K562 (cell line): Measurements from ENCODE around the gene POLD4. TPM values are rescaled to one million over a fixed set of nuclear protein-coding genes. Genes with fewer than 3 reads are reported as not detected.

Source experiments
- ATAC-seq: fragments of 200-7000 bp; cut with Tn5 transposase; 3 replicates; pipeline ENCODE4 v1.9.1; 2020; ENCODE audit warnings: moderate library complexity
- BruUV-seq: library from RNA; stranded (reverse); fragments of 400-500 nt; replicated peaks from 2 replicates; lab custom pipeline; 2021; lab: Mats Ljungman, UMichigan
- CTCF ChIA-PET: fragments of 300-600 bp; formaldehyde crosslinking; extraction: SDS; loops from one replicate; lab custom pipeline; 2021; ENCODE audit warnings: low intra/inter-chr PET ratio; lab: Yijun Ruan, JAX
- POLR2A ChIA-PET: fragments of 300-600, 350-650 bp; sonication (Branson Sonifier 250); formaldehyde crosslinking; extraction: SDS; loops from one replicate; lab custom pipeline; 2021; ENCODE audit warnings: antibody characterized with exemption, inconsistent platforms; lab: Yijun Ruan, JAX
- DNase-seq, 4 experiments: peaks; one replicate each; pipeline versions ENCODE4 v3.0.0 to v3.0.0-alpha.2; 2011 to 2018; ENCODE audit warnings: low spot score in 3 of 4, mixed read lengths in 3 of 4; ENCODE audit errors: extremely low read depth in 1 of 4
- FAIRE-seq: peaks from 2 replicates; lab custom pipeline; 2011; peaks lifted over from hg19 to GRCh38; lab: Jason Lieb, UNC
- H2AFZ ChIP-seq: 2 replicates; pipeline ENCODE4 v1.6.0; 2011; ENCODE audit warnings: low read depth, low read length, control low read depth, inconsistent platforms
- H3K27ac ChIP-seq: fragments of 200-600 bp; 3 replicates; pipeline ENCODE4 v1.8.0; 2011; ENCODE audit warnings: low read depth, mild to moderate bottlenecking, control low read depth, inconsistent platforms, low read length, moderate library complexity, mixed read lengths; ENCODE audit errors: extremely low read depth
- H3K27me3 ChIP-seq, 2 experiments: fragments of 300-600 bp in 1 of 2; 2 replicates in 1 of 2; 3 replicates in 1 of 2; pipeline versions ENCODE4 v1.6.0 to v1.8.0; 2011; ENCODE audit warnings: inconsistent platforms in 2 of 2, low read length in 2 of 2, mild to moderate bottlenecking in 1 of 2, mixed read lengths in 1 of 2, moderate library complexity in 1 of 2; ENCODE audit not compliant: control insufficient read depth in 2 of 2, insufficient read depth in 2 of 2
- H3K36me3 ChIP-seq: fragments of 300-600 bp; 3 replicates; pipeline ENCODE4 v1.8.0; 2011; ENCODE audit warnings: mild to moderate bottlenecking, low read length, inconsistent platforms; ENCODE audit not compliant: control insufficient read depth, insufficient read depth
- H3K4me1 ChIP-seq, 2 experiments: fragments of 200-600 bp in 1 of 2; replicated peaks in 1 of 2; 2 replicates in 1 of 2; 3 replicates in 1 of 2; pipeline versions ENCODE4 v1.5.1 to v1.8.0; 2011; ENCODE audit warnings: inconsistent platforms in 2 of 2, low read length in 2 of 2, mild to moderate bottlenecking in 1 of 2, mixed read lengths in 1 of 2, moderate library complexity in 1 of 2; ENCODE audit not compliant: control insufficient read depth in 2 of 2, insufficient read depth in 2 of 2
- H3K4me2 ChIP-seq: 2 replicates; pipeline ENCODE4 v1.6.1; 2011; ENCODE audit warnings: low read length, control low read depth, inconsistent platforms, mixed read lengths; ENCODE audit not compliant: insufficient read depth
- H3K4me3 ChIP-seq: fragments of 200-600 bp; sonication (generic), shearing (Covaris generic); 2 replicates; pipeline ENCODE4 v1.5.1; 2016; ENCODE audit warnings: control low read depth, inconsistent platforms
- H3K79me2 ChIP-seq: fragments of 200-600 bp; 3 replicates; pipeline ENCODE4 v1.8.0; 2011; ENCODE audit warnings: low read length, inconsistent platforms; ENCODE audit not compliant: control insufficient read depth, insufficient read depth
- H3K9ac ChIP-seq, 2 experiments: 2 replicates each; pipeline versions ENCODE4 v1.6.0 to v1.6.1; 2011; ENCODE audit warnings: low read depth in 2 of 2, low read length in 2 of 2, control low read depth in 1 of 2, inconsistent platforms in 1 of 2, mild to moderate bottlenecking in 1 of 2, mixed read lengths in 1 of 2; ENCODE audit not compliant: insufficient read depth in 1 of 2
- H3K9me1 ChIP-seq: one replicate; pipeline ENCODE4 v1.6.0; 2011; ENCODE audit warnings: inconsistent platforms, mild to moderate bottlenecking, low read length, moderate library complexity; ENCODE audit not compliant: control insufficient read depth, insufficient read depth
- H3K9me3 ChIP-seq: replicated peaks from 2 replicates; pipeline ENCODE4 v1.5.1; 2011; ENCODE audit warnings: low read depth, low read length, inconsistent platforms; ENCODE audit not compliant: control insufficient read depth, insufficient read depth
- H4K20me1 ChIP-seq: replicated peaks from 2 replicates; pipeline ENCODE4 v1.6.1; 2011; ENCODE audit warnings: low read length, inconsistent platforms, mixed read lengths; ENCODE audit not compliant: control insufficient read depth, insufficient read depth
- CHD4 ChIP-seq: fragments of 200-600 bp; sonication (generic); IDR thresholded peaks from 3 replicates; pipeline ENCODE4 v1.6.1; 2012; ENCODE audit warnings: low read depth, mild to moderate bottlenecking, mixed read lengths, low read length, inconsistent platforms; ENCODE audit not compliant: insufficient read depth, insufficient replicate concordance, poor library complexity, severe bottlenecking
- COPS2 ChIP-seq: fragments of 450-650 bp; conservative IDR thresholded peaks from 2 replicates; pipeline ENCODE4 v1.6.1; 2016; ENCODE audit warnings: mild to moderate bottlenecking, moderate library complexity
- CREB1 ChIP-seq, 2 experiments: sonication (generic) in 1 of 2; formaldehyde crosslinking in 1 of 2; IDR thresholded peaks; 2 replicates each; pipeline versions ENCODE4 v1.6.1 to v1.8.0; 2012 to 2022; ENCODE audit warnings: inconsistent platforms in 1 of 2, mild to moderate bottlenecking in 1 of 2, missing genetic modification reagents in 1 of 2, moderate library complexity in 1 of 2
- CXXC5 ChIP-seq: fragments of 250-450 bp; sonication (Bioruptor Pico); IDR thresholded peaks from 2 replicates; pipeline ENCODE4 v1.8.0; 2022; ENCODE audit warnings: inconsistent platforms, mild to moderate bottlenecking, moderate library complexity
- DNMT1 ChIP-seq: fragments of 450-650 bp; IDR thresholded peaks from 2 replicates; pipeline ENCODE4 v1.6.1; 2016; ENCODE audit warnings: antibody characterized with exemption, mild to moderate bottlenecking
- ETS2 ChIP-seq: IDR thresholded peaks from 2 replicates; pipeline ENCODE4 v1.6.1; 2016; ENCODE audit warnings: borderline replicate concordance, missing genetic modification characterization, mild to moderate bottlenecking, moderate library complexity, missing compliant biosample characterization; ENCODE audit not compliant: poor library complexity, severe bottlenecking
- HDAC6 ChIP-seq: IDR thresholded peaks from 2 replicates; pipeline ENCODE4 v1.6.1; 2012; ENCODE audit warnings: low read depth, mild to moderate bottlenecking, control low read depth, inconsistent platforms, low read length, moderate library complexity
- HMGN3 ChIP-seq: IDR thresholded peaks from 2 replicates; pipeline ENCODE4 v1.6.1; 2011; ENCODE audit warnings: borderline replicate concordance, low read depth, mild to moderate bottlenecking, mixed read lengths, low read length; ENCODE audit not compliant: insufficient read length; ENCODE audit errors: extremely low read depth
- PCBP2 ChIP-seq: fragments of 200-400 bp; formaldehyde crosslinking; IDR thresholded peaks from 2 replicates; pipeline ENCODE4 v1.6.1; 2018; ENCODE audit warnings: low read length, low read depth, mild to moderate bottlenecking, moderate library complexity; ENCODE audit not compliant: poor library complexity, severe bottlenecking
- PHB2 ChIP-seq: fragments of 450-650 bp; IDR thresholded peaks from 2 replicates; pipeline ENCODE4 v1.6.1; 2017; ENCODE audit warnings: low read depth
- XRCC5 ChIP-seq: fragments of 200-400 bp; formaldehyde crosslinking; IDR thresholded peaks from 2 replicates; pipeline ENCODE4 v1.6.1; 2017; ENCODE audit warnings: low read depth, mild to moderate bottlenecking, low read length
- ZBTB1 ChIP-seq: sonication (generic); formaldehyde crosslinking; IDR thresholded peaks from 2 replicates; pipeline ENCODE4 v1.8.1; 2023; ENCODE audit warnings: missing genetic modification reagents, low read depth, mild to moderate bottlenecking, borderline replicate concordance
- ZNF277 ChIP-seq: fragments of 250-450 bp; sonication (Bioruptor Pico); IDR thresholded peaks from 2 replicates; pipeline ENCODE4 v1.8.0; 2022; ENCODE audit warnings: inconsistent platforms, mild to moderate bottlenecking, moderate library complexity, borderline replicate concordance
- WGBS: fragments of 100-300 bp; shearing (Covaris generic); methylation state at CpG from one replicate; pipeline ENCODE4 v1.1.6; 2016; ENCODE audit warnings: low coverage, mixed read lengths; ENCODE audit not compliant: insufficient coverage; ENCODE audit errors: missing lambda C conversion rate; 5-methylcytosine and 5-hydroxymethylcytosine counted together
- in situ Hi-C: fragments of 300-500 bp; cut with MboI; formaldehyde crosslinking; loops from 4 replicates; pipeline ENCODE4 v1.15.0; 2018; ENCODE audit warnings: inconsistent platforms, mixed read lengths
- intact Hi-C: fragments of 100-400 bp; cut with micrococcal nuclease; formaldehyde crosslinking; loops from 2 replicates; pipeline ENCODE4 v1.14.2; 2022
- polyA plus RNA-seq, 8 experiments: library from polyadenylated mRNA; depleted of rRNA in 4 of 8; stranded (reverse) in 5 of 8; unstranded in 3 of 8; fragments of >200 nt; fragmentation: Nextera tagmentation in 2 of 8; fragmentation: Illumina TruSeq in 1 of 8; extraction: Ambion mirVana in 2 of 8; extraction: Trizol in 1 of 8; gene quantifications; 2 replicates each; pipeline versions ENCODE4 v1.2.1 to v1.2.3, GENCODE V29; 2011 to 2014; ENCODE audit warnings: inconsistent platforms in 1 of 8, missing spikeins in 1 of 8
- total RNA-seq, 7 experiments: library from RNA; depleted of rRNA in 6 of 7; stranded (reverse); fragments of >200 nt in 6 of 7; fragmentation: Illumina TruSeq in 2 of 7; extraction: Trizol in 2 of 7; gene quantifications; 2 replicates each; pipeline versions ENCODE4 v1.2.1 to v1.2.3, GENCODE V29; 2011 to 2021; ENCODE audit warnings: low replicate concordance in 1 of 7

Gene POLD4
- total and polyA plus RNA-seq, 9 of the 15 experiments (the other 6 are each of a cell fraction or from before 2014, with no cell fraction given) = 5.8 to 64.5 (median 18.3) TPM

DNA sequence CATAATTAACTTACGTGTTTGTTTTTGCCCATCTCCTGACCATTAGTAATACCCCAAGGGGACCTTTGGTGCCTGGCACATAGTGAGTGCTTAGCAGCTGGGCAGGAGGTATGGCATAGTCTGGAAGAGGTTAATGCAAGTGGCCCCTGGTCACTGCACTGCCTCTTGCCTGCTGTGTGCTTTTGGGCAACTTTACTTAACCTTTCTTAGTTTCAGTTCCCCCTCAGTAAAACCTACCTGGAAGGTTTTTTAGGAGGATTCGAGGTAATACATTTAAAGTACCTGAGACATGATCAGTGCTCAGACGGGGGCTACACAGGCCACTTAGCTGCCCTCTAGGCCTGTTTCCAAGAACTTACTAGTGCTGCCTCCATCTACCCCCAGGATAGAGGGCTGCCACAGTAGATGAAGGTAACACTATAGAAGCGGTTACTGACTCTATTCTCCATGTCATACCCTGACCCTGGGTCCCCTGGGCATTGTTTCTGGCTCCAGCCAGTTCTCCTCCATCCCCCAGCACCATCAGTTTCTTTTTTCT is 3.3 kb downstream of the POLD4 start (continued):
- TF ChIP-seq ETS2 (tag) = no peak
- no peak for TF ChIP-seq XRCC5
- no peak for TF ChIP-seq PHB2

DNA sequence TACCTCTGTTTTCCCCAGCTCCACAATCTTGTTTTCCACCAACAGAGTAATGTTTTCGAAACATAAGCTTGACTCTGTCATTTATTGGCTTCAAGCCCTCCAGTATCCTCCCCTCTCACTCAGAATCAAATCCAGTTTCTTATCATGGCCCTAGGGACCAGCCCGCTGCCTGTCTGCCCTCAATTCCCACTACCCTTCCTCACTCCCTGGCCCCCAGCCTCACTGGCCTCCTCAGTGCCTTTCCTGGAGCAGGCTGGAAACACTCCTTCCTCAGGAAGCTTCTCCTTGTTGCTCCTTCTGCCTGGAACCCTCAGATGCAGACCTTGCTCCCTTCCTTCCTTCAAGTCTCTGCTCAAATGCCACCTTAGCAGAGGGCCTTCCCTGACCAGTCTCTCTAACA is 3.9 kb downstream of the POLD4 start:
- ChIA-PET POLR2A (interaction anchor here (0.6 to 1.0 kb wide), 3 partner anchors 52 to 90 kb away, joined by 3 to 5 read pairs (median 3); partner anchors contain the start of gene PPP1CA), CTCF (no interaction called here)
- Histone ChIP-seq H3K36me3 (peaks cover 4% of the 10 kb centered on the region; the same call in 1 of the 3 replicates), H3K9ac (no peak overlapping the region), H3K9me1 (no peaks in the 10 kb centered on the region), H3K79me2 (peaks cover 8% of the 10 kb centered on the region), H3K4me2 (no peak overlapping the region), H3K27ac (no peak overlapping the region), H2AFZ (no peak overlapping the region), H3K4me1 (peaks cover 41 to 46% of the 10 kb centered on the region in 2 experiments), H4K20me1 (no peaks in the 10 kb centered on the region; the same call in 1 of the 2 replicates), H3K27me3 (no peaks in the 10 kb centered on the region), H3K4me3 (no peak overlapping the region), H3K9me3 (no peaks in the 10 kb centered on the region)
- intact Hi-C loops = no loop called here
- WGBS = 75% methylated on average over 2 of the region's 2 CpGs
- FAIRE-seq = no peak
- TF ChIP-seq DNMT1 (no peak), ZNF277 (CRISPR knock-in tag) (no peak), CREB1 (IDR thresholded peaks at IDR 0.05) (no peak), CREB1 (CRISPR knock-in tag; IDR thresholded peaks at IDR 0.05) (no peak), HDAC6 (no peak), CXXC5 (CRISPR knock-in tag) (no peak), ZBTB1 (CRISPR knock-in tag) (no peak), CHD4 (no peak), HMGN3 (no peak), COPS2 (no peak), PCBP2 (no peak)
- ATAC-seq = no peak
- no peak for DNase-seq
- no TSS peak for BruUV-seq
- in situ Hi-C loops = no loop called here
